Measurements from ENCODE around the gene TRIM2.

DNA sequence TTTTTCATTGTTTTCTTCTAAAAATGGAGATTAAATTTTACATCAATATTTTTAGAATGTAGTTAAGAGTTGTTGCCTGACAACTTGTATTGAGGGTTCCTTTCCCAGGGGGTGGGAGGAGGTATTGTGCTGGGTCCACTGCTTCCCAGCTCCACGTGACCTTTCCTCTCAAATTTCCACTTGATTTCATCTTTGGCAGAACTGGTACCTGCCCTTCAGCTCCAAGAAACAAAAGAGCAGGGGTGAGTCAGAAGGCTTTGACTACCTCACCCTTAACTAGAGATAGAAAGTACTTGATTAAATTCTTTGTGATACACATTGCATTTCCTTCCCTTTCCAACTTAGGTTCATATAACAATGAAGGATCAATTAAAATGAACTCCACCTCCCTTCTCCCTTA lies 19.7 kb downstream of the TRIM2 start:
- TF ChIP-seq CTBP2 (IDR thresholded peaks at IDR 0.05; ENCODE audit: borderline replicate concordance, insufficient read depth, insufficient read length, low read length): no peak
- TF ChIP-seq, protein P1, sequence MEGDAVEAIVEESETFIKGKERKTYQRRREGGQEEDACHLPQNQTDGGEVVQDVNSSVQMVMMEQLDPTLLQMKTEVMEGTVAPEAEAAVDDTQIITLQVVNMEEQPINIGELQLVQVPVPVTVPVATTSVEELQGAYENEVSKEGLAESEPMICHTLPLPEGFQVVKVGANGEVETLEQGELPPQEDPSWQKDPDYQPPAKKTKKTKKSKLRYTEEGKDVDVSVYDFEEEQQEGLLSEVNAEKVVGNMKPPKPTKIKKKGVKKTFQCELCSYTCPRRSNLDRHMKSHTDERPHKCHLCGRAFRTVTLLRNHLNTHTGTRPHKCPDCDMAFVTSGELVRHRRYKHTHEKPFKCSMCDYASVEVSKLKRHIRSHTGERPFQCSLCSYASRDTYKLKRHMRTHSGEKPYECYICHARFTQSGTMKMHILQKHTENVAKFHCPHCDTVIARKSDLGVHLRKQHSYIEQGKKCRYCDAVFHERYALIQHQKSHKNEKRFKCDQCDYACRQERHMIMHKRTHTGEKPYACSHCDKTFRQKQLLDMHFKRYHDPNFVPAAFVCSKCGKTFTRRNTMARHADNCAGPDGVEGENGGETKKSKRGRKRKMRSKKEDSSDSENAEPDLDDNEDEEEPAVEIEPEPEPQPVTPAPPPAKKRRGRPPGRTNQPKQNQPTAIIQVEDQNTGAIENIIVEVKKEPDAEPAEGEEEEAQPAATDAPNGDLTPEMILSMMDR (IDR thresholded peaks at IDR 0.05; ENCODE audit: control extremely low read depth in 1 of 3, insufficient read depth in 1 of 3, low read depth in 1 of 3, low read length in 3 of 3): no peak
- TF ChIP-seq CBX5 (IDR thresholded peaks at IDR 0.05; ENCODE audit: low read depth, low read length): no peak
- no peak for TF ChIP-seq EZH2 (IDR thresholded peaks at IDR 0.05; ENCODE audit: low read depth, low read length, severe bottlenecking)
- TF ChIP-seq HDAC6 (IDR thresholded peaks at IDR 0.05; ENCODE audit: low read depth, low read length): no peak
- no peak for TF ChIP-seq ZNF274 (IDR thresholded peaks at IDR 0.05; ENCODE audit: borderline replicate concordance, extremely low read depth, low read length)
- TF ChIP-seq POLR2A (IDR thresholded peaks at IDR 0.05; ENCODE audit: control extremely low read depth in 1 of 2, low read depth in 2 of 2, low read length in 2 of 2): no peak
- TF ChIP-seq RAD21 (IDR thresholded peaks at IDR 0.05 in 1 of 2, conservative IDR thresholded peaks at IDR 0.05 in 1 of 2; ENCODE audit: low read depth in 2 of 2, low read length in 2 of 2): no peak
